NCI-H2227 (cell line): ENCODE data around the gene FAU.
"Not testable (repeated sequence)": the region's sequence is repeated elsewhere in the genome, so short reads cannot be mapped to it uniquely, and the experiment has no call there.

ENCODE experiments used
- DNase-seq: peaks from one replicate; lab custom pipeline; 2025; ENCODE audit not compliant: unreplicated experiment; lab: John Stamatoyannopoulos, UW

FAU gene

GRCh38 chr11:65124480-65125196 lies 2.7 kb upstream of the FAU start:
- DNase-seq = no peak

DNA sequence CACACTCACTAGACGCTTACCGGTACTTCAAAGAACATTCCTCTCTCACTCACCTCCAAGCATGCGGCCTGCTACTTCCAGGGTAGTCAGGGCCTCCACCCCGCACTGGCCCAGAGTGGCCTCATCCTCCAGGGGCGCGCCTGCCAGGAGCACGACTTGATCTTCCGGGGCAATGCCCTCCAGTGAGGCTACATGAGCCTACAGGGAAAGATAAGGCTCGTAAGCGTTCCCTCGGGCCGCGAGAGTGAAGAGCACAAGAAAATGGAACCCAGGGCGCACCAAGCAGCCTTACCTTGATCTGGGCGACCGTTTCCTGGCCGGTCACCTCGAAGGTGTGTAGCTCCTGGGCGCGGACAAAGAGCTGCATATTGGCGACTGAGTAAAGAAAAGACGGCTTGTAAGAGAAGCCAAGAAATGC lies 478 bp downstream of the FAU start:
- no peak for DNase-seq

- DNase-seq = no peak
Observed at GRCh38 chr11:65120831-65121230, 1.1 kb downstream of the FAU start.

DNA sequence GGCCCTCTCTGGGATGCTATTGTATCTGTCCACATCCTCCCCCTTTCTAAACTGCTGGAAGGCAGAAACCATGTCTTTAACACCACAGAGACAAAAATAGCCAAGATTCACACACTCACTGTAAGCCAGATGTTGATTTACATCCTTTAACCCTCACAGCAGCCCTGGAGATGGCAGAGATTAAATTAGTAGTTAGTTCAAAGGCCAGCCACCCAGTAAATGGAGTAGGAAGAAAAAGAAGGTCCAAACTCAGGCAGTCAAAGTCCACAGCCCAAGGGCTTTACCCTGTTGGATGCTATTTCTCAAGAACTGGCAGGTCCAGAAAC lies 2.3 kb downstream of the FAU start:
- DNase-seq = no peak

DNA sequence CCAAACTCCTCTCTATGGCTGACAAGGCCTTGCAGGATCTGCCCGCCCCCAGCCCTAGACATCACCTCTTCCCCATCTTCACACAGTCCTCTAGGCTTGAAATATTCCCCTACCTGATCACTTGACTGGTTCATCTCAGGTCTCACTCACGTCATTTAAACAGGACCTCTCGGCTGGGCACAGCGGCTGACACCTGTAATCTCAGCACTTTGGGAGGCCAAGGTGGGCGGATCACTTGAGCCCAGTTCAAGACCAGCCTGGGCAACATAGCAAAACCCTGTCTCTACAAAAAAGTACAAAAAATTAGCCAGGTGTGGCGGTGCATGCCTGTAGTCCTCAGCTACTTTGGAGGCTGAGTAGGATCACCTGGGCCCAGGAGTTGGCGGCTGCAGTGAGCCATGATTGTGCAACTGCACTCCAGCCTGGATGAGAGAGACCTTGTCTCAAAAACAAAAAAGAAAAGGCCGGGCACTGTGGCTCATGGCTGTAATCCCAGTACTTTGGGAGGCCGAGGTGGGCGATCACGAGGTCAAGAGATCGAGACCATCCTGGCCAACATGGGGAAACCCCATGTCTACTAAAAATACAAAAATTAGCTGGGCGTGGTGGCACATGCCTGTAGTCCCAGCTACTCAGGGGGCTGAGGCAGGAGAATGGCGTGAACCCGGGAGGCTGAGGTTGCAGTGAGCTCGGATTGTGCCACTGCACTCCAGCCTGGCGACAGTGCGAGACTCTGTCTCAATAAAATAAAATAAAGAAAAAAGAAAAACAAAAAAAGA lies 2.9 kb downstream of the FAU start:
- not testable (repeated sequence) for DNase-seq

DNA sequence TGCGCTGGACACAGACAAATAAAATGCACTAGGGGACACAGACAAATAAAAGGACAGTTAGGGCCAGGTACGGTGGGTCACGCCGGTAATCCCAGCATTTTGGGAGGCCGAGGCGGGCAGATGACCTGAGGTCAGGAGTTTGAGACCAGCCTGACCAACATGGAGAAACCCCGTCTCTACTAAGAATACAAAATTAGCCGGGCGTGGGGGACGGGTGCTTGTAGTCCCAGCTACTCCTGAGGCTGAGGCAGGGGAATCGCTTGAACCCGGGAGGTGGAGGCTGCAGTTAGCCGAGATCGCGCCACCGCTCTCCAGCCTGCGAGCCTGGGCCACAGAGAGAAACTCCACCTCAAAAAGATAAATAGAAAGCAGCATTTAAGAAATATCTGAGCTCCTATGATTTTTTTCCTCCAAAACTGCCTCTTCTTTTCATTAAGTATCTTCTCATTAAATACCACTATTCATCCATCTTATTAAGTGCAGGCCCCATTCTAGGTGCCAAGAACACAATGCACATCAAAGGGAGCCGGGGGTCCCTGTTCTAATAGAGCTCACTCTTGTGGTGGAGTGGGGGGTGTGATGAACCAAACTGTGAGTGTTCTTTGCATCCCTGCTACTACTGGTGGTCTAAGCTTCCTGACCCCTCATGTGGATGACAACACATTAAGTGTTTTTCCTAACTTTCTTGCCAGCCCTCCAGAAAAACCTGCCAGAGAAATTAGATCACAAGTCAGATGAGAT lies 3.7 kb downstream of the FAU start:
- no peak for DNase-seq

- peak; percentile 100 for DNase-seq
Observed at GRCh38 chr11:65117206-65118096, 4.5 kb downstream of the FAU start, which contains the start of gene ZNHIT2. Gene ZNHIT2, minus strand, starts transcription at chr11:65117701. Its CDS starts 48 bp downstream, at chr11:65117653.

DNA sequence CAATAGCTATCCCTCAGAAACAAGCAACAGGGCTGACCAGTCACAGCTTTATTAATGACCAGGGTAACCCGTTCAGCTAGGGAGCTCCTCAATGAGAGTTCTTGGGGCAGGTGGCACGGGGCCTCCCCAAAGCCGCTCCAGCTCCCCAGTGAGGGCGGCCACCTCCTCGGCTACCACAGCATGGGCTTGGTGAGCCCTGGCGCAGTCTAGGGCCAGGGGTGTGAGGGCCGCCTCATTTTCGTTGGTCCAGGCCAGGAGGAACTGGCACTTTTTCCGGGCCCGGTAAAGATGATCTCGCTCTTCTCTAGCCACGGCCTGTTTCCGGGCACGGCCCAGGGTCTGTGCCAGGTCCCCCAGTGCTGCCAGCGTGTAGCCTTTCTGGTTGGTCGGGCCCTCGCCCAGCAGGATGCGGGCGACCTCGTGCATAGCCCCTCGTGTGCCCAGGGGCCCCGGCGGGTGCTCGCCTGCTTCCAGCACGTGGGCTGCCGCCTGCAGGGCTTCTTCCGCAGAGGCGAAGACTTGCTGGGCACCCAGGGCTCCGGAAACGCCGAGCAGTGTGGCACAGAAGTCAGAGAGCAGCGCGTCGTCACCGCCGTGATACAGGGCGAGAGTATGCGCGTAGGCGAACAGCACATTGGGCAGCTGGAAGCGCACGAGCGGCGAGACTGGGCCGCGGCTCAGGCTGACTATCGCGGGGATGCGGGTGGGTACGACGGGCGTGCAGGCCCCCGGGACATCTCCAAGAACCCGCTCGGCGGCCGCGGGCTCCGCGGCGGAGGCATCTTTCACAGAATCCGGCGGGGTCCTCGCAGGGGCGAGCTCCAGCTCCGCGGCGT lies 5.3 kb downstream of the FAU start:
- peak; percentile 58 for DNase-seq

GRCh38 chr11:65115361-65116082 lies 6.4 kb downstream of the FAU start:
- no peak for DNase-seq

DNA sequence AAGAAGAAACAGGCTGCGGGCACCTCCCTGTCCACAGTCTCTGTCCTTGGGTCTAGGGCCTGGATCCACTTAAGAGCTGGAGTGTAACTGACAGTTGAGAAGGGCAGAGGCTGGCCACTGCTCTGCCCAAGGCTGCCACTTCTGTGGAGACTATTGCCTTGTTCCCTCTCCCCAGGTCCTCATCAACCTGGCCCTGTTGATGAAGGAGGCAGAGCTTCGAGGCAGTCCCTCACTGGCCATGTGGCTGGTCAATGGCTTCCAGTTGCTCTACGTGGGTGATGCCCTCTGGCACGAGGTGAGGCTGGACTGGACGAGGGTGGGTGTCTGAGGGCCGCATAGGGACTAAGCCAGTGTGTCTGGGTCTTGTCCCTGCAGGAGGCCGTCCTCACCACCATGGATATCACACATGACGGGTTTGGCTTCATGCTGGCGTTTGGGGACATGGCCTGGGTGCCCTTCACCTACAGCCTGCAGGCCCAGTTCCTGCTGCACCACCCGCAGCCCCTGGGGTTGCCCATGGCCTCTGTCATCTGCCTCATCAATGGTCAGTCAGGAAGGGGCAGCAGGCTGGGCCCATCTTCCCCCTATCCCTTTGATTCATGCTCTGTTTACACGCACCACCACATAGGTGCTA lies 7.3 kb downstream of the FAU start:
- no peak for DNase-seq

GRCh38 chr11:65113839-65114238 lies 8.1 kb downstream of the FAU start:
- DNase-seq = no peak

- DNase-seq = no peak
Observed at GRCh38 chr11:65113361-65113756, 8.6 kb downstream of the FAU start.

DNA sequence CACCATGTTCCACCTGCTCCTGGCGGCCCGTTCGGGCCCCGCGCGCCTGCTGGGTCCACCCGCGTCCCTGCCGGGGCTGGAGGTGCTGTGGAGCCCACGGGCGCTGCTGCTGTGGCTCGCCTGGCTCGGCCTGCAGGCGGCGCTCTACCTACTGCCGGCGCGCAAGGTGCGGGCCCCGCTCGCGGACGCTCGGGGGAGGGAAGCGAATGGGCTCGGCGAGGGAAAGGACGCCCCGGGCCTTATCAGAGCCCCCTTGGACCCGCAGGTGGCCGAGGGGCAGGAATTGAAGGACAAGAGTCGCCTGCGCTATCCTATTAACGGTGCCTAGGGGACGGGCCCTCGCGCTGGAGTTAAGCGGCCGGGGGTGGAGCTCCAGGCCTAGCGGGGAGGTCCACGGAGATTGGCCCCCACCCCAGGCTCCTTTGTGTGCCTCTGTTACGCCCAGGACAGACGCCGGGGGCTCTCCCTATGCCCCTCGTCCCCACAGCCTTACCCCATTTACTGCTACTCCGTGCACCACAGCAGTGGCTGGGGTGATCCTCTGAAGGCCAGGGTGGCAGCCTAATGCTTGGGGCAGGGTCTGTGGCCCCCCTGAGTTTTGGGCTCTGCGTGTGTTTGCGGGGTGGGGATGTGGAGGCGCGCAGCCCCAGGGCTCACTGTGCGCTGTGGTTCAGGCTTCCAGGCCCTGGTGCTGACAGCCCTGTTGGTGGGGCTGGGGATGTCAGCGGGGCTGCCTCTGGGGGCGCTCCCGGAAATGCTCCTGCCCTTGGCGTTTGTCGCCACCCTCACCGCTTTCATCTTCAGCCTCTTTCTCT lies 9.2 kb downstream of the FAU start:
- DNase-seq = peak; percentile 82

DNA sequence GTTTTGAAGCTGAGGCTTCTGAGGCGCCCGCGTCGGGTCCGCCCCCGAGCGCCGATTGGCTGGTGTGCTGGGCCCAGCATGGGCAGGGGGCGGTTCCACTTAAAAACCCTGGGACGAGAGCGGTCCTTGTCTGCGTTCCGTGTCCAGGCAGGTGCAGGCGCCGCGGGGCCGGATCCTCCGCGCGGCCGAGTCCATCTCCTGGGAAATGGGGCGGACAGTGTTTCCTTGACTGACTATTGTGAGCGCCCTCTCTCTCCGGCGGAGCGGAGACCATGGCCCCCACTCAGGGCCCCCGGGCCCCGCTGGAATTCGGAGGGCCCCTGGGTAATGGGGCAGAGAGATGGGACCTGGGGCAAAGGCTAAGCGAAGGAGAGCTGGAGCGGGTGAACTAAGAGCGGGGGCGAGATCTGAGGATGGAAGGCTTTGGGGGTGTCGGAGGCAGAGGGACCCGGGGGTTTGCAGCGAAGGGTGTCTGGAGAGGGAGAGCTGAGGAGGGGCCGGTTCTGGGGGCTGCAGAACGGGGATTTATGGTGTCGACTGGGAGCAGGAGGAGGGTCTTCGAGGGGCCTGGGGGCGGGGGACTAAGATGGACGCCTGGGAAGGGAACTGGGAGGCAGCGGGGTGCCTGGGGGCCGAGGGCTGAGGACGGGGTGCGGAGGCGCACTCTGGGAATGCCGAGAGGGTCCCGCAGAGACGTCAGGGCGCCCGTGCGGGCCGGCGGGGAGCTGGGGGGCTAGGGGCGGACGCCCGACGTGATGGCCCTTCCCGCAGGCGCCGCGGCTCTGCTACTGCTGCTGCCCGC lies 10.0 kb downstream of the FAU start, which contains the start of gene TM7SF2:
TM7SF2 (plus strand) TSS at position 129 of the 802 bp plus-strand sequence; CDS start at position 273, 144 bp downstream.
- peak; percentile 98 for DNase-seq

- no peak for DNase-seq
Observed at GRCh38 chr11:65111159-65111743, 10.7 kb downstream of the FAU start.

GRCh38 chr11:65110354-65110861 lies 11.5 kb downstream of the FAU start:
- DNase-seq = peak; percentile 94
